ENCODE results near the gene KCTD1. TPM values are rescaled to one million over a fixed set of nuclear protein-coding genes. Genes with fewer than 3 reads are reported as not detected.

KCTD1 gene
- total and polyA plus RNA-seq, 10 of the 15 experiments (the other 5 are each of a cell fraction or from before 2014, with no cell fraction given), result 1.5 to 13.4 (median 5.5) TPM

GRCh38 chr18:26531605-26532298, 16.6 kb downstream of the KCTD1 start:
- Histone ChIP-seq H3K4me2 (ENCODE audit: control insufficient read depth, insufficient read depth) (no peak overlapping the region), H3K4me3 (no peak overlapping the region), H3K27me3 (replicated peaks in 1 of 2; ENCODE audit: control insufficient read depth in 2 of 2, insufficient read depth in 2 of 2, low read length in 1 of 2) (no peaks in the 10 kb centered on the region), H4K20me1 (ENCODE audit: control insufficient read depth, insufficient read depth) (no peaks in the 10 kb centered on the region), H3K36me3 (ENCODE audit: control insufficient read depth in 2 of 2, insufficient read depth in 2 of 2, low read length in 1 of 2) (no peaks in the 10 kb centered on the region), H3K4me1 (ENCODE audit: control insufficient read depth, insufficient read depth, low read length) (no peaks in the 10 kb centered on the region; the same call in 1 of the 2 replicates), H3K9ac (ENCODE audit: control insufficient read depth, insufficient read depth, low read length) (no peak overlapping the region), H2AFZ (ENCODE audit: control insufficient read depth, low read depth, low read length) (no peak overlapping the region), H3K79me2 (ENCODE audit: control insufficient read depth, insufficient read depth, low read length) (no peaks in the 10 kb centered on the region), H3K9me3 (replicated peaks; ENCODE audit: control insufficient read depth, insufficient read depth, low read length) (no peaks in the 10 kb centered on the region), H3K27ac (ENCODE audit: control insufficient read depth, insufficient read depth) (no peak overlapping the region)
- no peak for FAIRE-seq
- POLR2A ChIA-PET, result no interaction called here
- in situ Hi-C loops (cut with MboI) (no loop called here), intact Hi-C loops (cut with micrococcal nuclease; ENCODE audit: unreplicated experiment) (no loop called here)
- WGBS (ENCODE audit: insufficient coverage, insufficient replicate concordance, low lambda C conversion rate, missing lambda C conversion rate), result 63% methylated on average over 4 of the region's 4 CpGs
- CTCF ChIA-PET, result interaction anchor here (1.7 kb wide), 1 partner anchor 148 kb away, joined by 5 read pairs; no protein-coding TSS in a partner anchor
- BruUV-seq (replicated peaks), result no TSS peak
- RAD21 ChIA-PET (ENCODE audit: unreplicated experiment), result no interaction called here
- ATAC-seq, result no peak
- DNase-seq (ENCODE audit: low read depth, low spot score), result no peak
- SMC1A ChIA-PET (ENCODE audit: uncharacterized antibody, unreplicated experiment), result interaction anchor here (0.9 to 2.0 kb wide), 2 partner anchors 10 to 11 kb away, joined by 3 to 5 read pairs; no protein-coding TSS in a partner anchor
- TF ChIP-seq DPF2 (IDR thresholded peaks at IDR 0.05) (no peak), SREBF2 (IDR thresholded peaks at IDR 0.05; ENCODE audit: low read length) (no peak), CBX5 (IDR thresholded peaks at IDR 0.05; ENCODE audit: low read depth) (no peak), PAX5 (IDR thresholded peaks at IDR 0.05; ENCODE audit: borderline replicate concordance, low read depth, low read length) (no peak), STAT3 (IDR thresholded peaks at IDR 0.05; ENCODE audit: low read depth, low read length) (no peak), EED (IDR thresholded peaks at IDR 0.05; ENCODE audit: low read depth) (no peak), IKZF2 (IDR thresholded peaks at IDR 0.05) (no peak), YY1 (IDR thresholded peaks at IDR 0.05; ENCODE audit: low read depth, low read length) (no peak), MEF2A (IDR thresholded peaks at IDR 0.05; ENCODE audit: insufficient read depth, low read depth, low read length) (no peak), EP300 (IDR thresholded peaks at IDR 0.05; ENCODE audit: borderline replicate concordance in 1 of 2, control insufficient read depth in 1 of 2, low read depth in 2 of 2, low read length in 2 of 2) (no peak), JUND (IDR thresholded peaks at IDR 0.05; ENCODE audit: low read depth, low read length) (no peak), BHLHE40 (IDR thresholded peaks at IDR 0.05; ENCODE audit: borderline replicate concordance in 1 of 2, low read depth in 2 of 2, low read length in 1 of 2) (no peak), CHD4 (IDR thresholded peaks at IDR 0.05) (no peak), ZBTB33 (IDR thresholded peaks at IDR 0.05) (no peak)
- TF ChIP-seq, protein P1, sequence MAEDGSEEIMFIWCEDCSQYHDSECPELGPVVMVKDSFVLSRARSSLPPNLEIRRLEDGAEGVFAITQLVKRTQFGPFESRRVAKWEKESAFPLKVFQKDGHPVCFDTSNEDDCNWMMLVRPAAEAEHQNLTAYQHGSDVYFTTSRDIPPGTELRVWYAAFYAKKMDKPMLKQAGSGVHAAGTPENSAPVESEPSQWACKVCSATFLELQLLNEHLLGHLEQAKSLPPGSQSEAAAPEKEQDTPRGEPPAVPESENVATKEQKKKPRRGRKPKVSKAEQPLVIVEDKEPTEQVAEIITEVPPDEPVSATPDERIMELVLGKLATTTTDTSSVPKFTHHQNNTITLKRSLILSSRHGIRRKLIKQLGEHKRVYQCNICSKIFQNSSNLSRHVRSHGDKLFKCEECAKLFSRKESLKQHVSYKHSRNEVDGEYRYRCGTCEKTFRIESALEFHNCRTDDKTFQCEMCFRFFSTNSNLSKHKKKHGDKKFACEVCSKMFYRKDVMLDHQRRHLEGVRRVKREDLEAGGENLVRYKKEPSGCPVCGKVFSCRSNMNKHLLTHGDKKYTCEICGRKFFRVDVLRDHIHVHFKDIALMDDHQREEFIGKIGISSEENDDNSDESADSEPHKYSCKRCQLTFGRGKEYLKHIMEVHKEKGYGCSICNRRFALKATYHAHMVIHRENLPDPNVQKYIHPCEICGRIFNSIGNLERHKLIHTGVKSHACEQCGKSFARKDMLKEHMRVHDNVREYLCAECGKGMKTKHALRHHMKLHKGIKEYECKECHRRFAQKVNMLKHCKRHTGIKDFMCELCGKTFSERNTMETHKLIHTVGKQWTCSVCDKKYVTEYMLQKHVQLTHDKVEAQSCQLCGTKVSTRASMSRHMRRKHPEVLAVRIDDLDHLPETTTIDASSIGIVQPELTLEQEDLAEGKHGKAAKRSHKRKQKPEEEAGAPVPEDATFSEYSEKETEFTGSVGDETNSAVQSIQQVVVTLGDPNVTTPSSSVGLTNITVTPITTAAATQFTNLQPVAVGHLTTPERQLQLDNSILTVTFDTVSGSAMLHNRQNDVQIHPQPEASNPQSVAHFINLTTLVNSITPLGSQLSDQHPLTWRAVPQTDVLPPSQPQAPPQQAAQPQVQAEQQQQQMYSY (CRISPR knock-in tag; IDR thresholded peaks at IDR 0.05), result no peak
- TF ChIP-seq, protein P2, sequence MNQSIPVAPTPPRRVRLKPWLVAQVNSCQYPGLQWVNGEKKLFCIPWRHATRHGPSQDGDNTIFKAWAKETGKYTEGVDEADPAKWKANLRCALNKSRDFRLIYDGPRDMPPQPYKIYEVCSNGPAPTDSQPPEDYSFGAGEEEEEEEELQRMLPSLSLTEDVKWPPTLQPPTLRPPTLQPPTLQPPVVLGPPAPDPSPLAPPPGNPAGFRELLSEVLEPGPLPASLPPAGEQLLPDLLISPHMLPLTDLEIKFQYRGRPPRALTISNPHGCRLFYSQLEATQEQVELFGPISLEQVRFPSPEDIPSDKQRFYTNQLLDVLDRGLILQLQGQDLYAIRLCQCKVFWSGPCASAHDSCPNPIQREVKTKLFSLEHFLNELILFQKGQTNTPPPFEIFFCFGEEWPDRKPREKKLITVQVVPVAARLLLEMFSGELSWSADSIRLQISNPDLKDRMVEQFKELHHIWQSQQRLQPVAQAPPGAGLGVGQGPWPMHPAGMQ (IDR thresholded peaks at IDR 0.05; ENCODE audit: borderline replicate concordance), result no peak
- TF ChIP-seq, protein P3, sequence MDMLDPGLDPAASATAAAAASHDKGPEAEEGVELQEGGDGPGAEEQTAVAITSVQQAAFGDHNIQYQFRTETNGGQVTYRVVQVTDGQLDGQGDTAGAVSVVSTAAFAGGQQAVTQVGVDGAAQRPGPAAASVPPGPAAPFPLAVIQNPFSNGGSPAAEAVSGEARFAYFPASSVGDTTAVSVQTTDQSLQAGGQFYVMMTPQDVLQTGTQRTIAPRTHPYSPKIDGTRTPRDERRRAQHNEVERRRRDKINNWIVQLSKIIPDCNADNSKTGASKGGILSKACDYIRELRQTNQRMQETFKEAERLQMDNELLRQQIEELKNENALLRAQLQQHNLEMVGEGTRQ (IDR thresholded peaks at IDR 0.05; ENCODE audit: borderline replicate concordance, low read depth, low read length), result no peak
